CMK (cell line): ENCODE results near the gene WDR35.
"Not testable (repeated sequence)": the region's sequence is repeated elsewhere in the genome, so short reads cannot be mapped to it uniquely, and the experiment has no call there.

Experiments
- DNase-seq: peaks from one replicate; pipeline ENCODE4 v3.0.0-alpha.2; 2010; ENCODE audit warnings: low read depth

Gene WDR35

DNA sequence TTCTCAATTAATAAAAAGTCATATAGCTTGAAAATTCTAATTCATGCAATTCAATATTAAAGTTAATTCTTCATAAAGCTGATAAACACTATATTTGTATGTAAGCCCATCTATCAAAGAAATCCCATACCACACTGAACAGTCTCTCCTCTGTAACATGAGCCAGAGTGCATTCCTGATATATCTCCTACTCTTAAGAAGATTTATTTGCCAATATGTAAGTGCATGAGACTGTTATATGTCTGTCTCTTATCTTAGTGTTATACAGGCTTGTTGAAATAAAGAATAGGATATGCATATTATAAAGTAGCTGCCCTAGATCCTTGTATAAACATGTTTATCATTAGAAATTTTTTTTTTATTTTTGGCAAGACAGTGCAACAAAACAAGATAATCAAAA is 47.7 kb downstream of the WDR35 start:
- no peak for DNase-seq

DNA sequence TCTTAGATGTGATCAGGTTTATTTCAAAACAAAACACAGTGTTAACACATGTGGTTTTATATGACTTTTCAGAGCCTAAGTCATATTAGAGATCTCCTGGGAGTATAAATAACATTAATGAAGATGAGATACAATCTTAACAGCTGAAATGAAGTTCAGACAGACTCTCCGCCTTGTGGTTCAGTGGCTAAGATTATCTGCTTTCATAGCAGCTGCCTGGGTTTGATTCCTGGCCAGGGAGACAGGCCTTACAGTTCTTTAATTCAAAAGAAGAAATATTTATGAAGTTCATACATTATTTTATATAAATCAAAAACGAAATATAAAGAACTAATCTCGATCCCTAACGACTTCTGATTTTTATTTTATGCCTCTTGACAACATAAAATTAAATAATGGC is 52.9 kb downstream of the WDR35 start:
- no peak for DNase-seq

DNA sequence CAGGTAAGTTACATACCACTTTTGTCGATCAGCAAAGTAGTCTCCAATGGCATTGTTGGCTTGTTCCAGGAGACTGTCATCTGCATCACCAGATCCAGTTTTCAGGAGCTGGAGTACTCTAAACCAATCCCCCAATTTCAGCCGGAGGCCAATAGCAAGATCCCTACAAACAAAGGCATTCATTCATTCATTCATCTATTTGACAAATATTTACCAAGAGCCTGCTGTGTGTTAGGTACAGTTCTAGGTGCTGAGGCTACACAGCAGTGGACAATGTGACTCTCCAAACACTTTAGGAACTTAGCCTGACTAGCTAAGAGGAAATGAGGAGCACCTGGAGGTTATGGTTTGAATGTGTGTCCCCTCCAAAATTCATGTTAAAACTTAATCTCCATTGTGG is 53.7 kb downstream of the WDR35 start:
- DNase-seq = no peak

DNA sequence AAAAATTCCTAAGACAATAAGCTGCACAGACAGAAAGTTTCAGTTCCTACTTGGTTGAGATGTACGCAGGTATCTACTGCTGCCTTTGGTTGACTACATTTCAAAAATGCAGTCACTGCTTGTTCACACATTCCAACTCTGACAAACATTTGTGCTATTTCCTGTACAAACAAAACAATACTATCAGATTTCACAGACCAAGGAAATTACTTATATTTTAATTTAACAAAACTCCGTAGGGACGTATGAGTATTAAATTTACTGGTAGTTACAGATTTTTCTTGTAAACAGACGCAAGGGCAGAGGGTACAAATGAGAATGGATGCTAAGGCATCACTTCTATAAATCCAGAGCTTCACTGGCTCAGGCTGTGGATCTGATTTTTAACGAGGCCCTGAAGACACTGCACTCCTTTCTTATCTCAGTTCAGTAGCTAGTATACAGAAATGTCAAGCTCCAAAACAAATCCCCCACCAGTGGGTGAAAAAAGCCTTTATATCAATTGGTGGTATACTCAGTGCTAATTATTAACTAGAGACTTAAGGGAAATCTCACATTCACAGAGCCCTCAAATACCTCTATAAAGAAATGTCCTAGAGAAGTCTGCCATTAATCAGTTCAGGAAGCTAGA is 56.4 kb downstream of the WDR35 start:
- DNase-seq = no peak

DNA sequence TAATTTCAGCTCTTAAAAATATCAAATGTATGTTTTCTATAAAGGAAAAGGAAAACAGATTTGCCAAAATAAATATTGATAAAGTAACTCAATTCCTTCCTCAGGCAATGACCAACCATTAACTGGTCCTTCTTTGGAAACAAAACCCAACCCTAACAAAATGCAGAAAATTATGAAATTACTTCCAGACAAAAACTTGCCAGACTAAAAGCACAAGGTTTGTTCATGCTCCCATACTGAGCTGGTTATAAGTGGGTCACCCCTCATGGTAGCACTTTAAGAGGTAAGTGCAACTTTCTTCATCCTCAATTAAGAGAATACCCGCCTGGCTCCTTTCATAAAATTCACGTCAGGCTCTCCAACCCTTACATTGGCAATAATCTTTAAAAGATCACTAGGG is 57.0 kb downstream of the WDR35 start:
- DNase-seq = no peak

DNA sequence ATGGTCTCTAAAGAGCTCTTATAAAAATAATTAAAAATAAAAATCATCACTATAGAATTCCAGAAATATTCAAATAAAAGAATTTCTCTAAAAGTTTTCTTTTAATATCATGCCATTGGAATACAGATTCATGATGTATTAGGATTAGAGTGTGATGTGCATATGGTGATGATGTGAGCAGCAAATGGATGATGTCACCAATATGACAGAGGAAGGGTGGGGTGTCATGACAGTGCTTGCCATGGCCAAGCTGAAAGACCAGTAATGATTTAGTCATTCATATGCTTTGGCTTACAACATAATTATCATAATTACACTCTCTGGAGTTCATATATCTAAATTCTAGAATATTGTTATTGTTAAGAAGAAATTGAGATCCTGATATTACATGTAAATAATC is 60.7 kb downstream of the WDR35 start:
- no peak for DNase-seq

DNA sequence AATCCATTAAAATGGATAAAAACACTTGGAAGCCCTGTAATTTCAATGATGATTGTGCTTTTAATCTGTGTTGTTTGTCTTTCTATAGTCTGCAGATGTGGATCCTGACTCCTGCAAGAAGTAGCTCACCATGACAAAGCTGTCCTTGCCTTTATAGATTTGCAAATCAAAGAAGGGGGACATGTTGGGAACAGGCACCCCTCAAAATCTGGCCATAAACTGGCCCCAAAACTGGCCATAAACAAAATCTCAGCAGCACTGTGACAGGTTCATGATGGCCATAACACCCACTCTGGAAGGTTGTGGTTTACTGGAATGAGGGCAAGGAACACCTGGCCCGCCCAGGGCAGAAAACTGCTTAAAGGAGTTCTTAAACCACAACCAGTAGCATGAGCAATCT is 62.1 kb downstream of the WDR35 start:
- DNase-seq = not testable (repeated sequence)

DNA sequence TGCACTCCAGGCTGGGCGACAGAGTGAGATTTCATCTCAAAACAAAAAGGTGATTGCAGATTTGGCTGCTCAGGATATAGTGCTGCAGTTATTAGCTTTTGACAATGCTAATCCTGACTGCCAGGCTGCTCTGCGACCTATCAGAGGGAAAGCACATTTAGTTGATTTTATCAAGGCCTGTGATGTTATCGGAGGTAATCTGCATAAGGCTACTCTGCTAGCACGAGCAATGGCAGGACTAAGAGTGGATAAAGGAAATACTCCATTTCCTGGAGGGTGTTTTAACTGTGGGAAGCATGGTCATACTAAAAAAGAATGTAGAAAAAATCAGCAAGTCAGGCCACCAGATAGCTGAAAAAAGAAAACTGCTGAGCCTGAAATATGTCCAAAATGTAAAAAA is 65.4 kb downstream of the WDR35 start:
- not testable (repeated sequence) for DNase-seq

DNA sequence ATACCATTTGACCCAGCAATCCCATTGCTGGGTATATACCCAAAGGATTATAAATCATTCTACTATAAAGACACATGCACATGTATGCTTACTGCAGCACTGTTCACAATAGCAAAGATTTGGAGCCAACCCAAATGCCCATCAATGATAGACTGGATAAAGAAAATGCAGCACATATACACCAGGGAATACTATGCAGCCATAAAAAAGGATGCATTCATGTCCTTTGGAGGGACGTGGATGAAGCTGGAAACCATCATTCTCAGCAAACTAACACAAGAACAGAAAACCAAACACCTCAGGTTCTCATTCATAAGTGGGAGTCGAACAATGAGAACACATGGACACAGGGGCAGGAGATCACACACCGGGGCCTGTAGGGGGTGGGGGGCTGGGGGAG is 67.7 kb downstream of the WDR35 start:
- DNase-seq = not testable (repeated sequence)

DNA sequence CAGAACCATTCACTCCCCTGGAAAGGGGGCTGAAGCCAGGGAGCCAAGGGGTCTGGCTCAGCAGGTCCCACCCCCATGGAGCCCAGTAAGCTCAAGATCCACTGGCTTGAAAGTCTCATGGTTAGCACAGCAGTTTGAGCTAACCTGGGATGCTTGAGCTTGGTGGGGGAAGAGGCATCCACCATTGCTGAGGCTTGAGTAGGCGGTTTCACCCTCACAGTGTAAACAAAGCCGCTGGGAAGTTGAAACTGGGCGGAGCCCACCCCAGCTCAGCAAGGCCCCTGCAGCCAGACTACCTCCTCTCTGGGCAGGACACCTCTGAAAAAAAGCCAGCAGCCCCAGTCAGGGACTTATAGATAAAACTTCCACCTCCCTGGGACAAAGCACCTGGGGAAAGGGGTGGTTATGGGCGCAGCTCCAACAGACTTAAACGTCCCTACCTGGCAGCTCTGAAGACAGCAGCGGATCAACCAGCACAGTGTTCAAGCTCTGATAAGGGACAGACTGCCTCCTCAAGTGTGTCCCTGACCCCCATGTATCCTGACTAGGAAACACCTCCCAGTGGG is 73.4 kb downstream of the WDR35 start:
- no peak for DNase-seq

DNA sequence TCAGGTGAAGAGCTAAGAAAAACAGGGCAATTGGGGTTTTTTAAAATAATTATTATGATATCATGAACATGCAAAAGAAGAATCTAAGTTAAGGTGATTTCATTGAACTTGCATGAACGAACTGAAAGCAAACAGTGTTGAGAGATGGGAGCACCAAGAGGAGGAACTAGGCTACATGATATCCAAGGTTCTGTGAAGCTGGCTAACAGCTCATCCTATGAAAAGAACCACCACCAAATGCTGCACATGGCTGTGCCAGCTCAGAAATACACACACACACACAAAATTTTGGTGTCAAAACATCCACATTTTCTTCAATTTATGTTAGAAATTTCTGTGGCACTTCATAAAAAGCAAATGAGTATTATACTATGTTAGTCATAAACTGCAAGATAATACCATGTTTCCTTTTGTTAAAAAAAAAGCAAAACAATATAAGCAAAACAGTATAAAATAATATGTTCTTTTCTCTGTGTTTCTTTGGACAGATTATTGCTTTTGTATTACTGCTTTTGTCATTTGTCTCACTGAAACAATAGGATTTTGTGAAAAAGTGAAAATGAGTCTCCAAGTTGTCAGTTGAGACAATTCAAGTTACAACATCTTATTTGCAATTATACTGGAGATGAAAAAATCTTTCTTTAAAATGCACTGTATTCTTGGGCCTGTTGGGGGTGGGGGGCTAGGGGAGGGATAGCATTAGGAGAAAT is 75.5 kb downstream of the WDR35 start:
- DNase-seq = no peak

DNA sequence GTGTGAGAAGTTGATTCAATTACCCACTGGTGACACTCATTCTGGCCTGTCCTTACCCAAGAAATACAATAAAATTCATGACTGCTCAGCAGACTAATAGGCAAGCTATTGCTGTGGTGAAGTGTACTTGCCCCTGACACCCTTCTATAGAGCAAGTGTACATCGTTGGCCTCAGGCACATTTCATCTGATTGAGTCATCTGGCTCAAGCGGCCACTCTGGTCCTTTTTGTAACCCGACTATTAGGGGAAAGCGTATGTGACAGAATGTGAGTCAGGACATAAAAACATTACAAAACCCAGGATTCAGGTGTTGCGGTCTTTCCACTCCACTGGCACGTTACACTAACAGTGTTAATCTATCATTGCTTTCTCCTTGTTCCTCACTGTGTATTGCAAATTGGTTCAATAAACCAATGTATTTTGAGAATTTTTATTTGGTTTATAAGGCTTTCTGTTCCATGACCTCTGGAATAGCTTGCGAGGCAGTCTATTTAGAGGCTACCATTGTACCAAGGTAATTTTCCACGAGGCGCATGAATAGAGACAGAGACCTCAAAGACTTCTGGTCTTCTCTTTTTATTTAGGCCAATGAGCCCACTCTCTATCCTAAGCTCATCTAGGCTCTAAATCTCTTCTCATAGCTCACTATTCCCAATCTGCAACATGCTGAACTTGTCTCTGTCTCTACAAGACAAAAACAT is 77.9 kb downstream of the WDR35 start:
- no peak for DNase-seq

DNA sequence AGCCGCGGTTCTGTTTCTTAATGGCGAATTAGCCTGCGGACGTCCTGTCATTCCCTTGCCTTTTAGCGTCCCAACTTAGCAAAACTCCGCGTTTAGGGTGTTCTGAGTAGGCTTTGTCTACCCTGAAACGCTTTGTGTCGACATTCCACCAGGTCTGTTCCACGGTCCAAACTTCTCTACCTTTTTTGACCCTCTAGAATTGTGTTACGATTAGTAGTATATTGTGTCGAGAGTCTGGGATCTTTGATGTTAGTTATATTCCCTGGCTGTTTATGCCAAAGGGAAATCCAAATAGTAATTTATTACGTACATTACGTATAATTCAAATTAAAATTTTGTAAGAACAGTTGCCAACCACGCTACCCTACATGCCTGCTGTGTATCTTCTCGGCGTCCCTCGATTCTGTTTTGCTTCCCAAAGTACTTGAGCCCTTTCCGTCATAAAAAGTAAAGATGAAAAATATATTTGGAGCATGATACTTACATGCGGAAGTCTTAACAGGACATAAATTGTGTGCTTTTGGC is 87.6 kb downstream of the WDR35 start:
- no peak for DNase-seq

DNA sequence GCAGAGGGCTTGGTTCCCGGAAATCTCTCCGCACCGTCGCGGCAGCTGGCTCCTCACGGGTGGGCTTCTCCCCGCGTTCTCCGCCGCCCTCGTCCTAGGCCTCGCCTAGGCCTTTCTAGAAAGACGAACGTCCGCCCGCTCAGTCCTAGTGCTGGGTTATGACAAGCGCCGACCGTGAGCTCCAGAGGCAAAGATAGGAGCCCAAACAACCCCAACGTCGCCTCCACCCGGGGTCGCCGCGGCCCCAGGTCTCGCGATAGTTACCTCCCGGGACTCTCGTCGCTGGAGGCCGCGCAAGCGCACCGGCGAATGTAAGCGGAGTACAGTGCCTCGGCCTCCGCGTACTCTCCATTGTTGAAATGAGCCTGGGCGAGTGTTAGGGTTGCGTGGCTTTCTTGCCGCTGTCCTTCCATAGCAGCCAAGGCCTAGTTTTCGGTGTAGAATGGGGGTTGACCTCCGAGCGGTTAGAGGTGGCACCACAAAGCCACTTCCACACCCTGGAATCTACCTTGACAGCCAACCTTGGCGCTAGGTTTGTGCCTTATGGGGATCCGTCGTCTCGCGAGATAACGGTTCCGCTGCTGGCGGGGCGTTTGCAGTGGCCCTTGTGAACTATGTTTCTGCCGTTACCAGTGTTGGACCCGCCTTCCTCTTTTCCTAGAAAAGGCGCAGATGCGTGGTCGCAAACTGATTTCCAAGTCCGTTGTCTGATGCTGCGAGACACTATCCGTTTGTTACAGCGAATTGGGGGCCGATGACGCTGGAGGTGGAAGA is 88.3 kb downstream of the WDR35 start, which contains the start of gene TTC32:
Gene TTC32, minus strand, starts transcription at position 542 of the 774 bp plus-strand sequence. Its CDS starts 129 bp downstream, at position 413.
- DNase-seq = peak; percentile 96

DNA sequence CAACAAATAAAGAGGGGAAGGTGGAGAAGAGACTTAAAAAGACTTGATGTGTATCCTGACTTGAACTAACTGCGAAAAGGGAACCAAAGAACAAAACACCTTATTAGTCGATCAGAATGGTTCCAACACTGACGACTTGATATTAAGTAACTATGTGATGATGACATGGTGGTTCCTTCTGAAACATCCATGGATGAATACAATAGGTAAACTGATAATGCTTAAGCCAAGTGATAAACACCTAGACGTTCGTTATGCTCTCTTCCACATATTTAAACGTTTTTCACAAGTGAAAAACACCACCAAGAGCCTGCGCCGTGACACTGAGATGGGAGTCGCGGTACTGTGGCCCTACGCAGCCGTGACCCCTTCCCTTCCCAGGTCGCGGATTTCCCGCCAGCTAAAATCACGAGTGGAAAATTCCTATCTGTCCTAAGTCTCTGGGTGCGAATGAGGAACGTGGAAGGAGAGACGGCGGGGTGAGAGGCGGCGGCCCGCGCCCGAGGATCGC is 88.9 kb downstream of the WDR35 start:
- no peak for DNase-seq

DNA sequence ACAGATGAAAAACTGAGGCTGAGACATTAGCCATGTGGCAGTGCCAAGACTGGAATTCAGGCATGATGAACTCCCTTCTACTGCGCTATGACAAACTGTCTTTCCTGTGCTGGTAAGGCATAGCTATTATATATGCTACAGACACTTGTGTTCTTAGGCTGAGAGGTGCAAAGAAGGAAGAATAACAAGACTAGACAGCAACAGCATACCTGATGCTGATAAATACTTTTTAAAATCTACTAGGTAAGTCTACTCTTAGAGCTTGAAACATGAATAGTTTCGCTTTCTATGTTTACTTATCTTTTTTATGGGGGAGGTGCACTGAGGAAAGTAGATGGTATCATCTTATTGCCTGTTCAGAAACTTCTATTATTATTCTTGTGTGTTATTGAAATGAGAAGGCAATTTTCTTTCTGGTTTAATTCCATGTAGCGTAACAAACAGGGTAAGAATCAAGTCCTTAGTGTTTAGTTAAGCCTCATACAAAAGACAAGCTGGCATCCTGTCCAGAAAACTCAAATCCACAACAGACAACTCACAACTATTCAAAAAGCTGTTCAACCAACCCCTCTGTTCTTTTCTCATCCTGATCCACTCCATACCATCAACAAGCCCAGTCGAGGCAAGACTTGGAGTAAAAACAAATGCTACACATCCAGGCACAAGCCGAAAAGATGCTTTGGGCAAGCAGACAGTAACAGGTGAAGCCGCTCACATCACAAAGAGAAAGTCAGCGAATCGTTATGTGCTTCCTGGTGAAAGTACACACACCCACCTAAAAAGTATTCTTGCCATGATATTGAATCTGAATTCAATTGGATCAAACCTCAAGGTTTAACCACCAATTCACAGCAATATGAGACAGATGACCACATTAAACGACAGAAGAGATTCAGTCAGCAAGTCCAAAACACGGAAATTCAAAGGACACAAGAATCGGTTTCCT is 89.6 kb downstream of the WDR35 start:
- DNase-seq = no peak

DNA sequence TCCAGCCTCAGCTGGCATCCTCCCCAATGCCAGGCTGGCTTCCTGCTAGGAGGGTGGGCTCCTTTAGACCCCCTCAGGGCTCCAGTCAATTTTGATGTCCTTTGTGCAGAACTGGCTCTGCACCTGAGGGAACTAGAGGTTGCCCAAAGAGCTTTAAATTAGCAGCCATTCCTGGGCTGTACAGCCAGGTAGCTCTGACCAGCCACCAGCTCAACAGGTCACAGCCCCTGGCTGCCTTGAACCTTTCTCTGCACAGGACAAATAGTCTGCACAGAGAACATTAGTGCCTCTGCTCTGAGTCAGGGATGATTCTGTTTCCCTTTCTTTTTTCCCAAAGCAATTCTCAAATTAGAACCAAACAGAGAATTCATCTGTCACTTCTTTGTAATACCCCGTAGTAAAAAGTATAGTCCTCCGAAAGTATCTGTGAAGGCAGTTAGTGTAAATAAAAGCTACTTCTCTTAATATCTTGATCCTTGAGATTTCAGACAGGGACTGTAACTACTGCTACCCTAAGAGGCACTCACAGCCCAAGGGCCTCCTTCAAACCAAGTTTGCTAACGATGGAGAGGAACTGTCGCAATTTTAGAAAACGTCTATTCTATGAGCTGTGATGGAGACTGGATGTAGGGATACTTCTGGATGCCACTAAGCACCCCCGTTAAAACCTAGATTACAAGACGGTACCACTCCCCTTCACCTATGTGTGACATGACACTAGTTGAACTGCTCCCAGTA is 91.1 kb downstream of the WDR35 start:
- no peak for DNase-seq

DNA sequence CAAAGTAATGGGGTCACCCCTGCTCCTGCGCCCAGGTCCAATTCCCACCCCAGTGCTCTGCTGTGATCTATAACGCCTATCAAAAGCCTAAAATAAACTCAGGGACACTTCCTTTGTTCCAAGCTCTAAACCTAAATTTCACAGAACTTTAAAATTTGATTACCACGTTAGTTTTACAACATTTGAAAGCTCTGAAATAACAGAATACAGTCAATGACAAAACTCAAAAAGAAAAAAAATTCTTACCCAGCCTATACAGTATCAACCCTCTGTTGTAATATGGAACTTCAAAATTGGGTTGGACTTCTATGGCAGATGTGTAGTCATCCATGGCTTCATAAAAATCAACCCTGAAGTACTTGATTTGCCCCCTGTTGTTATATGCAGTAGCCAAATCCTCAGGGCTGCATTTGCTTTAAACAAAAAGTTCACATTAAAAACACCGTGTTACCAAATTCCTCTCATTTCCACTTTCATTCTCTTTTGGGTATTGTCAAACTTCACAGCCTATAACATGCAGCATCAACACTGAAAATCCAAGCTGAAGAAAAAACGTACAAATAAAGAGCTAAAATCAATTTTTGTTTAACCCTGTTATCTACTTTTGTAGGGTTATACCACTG is 92.2 kb downstream of the WDR35 start:
- no peak for DNase-seq

DNA sequence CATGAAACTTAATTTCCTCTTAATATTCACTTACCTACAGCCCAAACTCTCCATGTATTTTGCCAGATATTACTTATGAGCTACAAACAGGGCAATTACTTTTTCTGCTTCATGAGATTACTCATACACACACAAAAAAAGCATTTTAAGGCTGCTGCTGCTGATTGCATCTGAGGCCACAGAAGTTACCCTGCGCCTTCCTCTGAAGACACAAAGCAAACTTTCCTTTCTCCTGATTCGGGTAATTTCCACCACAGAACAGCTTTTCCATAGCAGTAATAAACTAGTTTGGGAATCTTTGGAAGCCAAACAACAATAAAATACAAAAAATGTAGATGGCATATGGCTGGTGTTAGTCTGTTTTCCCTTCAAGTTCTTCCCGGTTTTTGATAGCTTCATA is 94.4 kb downstream of the WDR35 start:
- DNase-seq = no peak
